ENCODE results near the gene TLX1.

DNA sequence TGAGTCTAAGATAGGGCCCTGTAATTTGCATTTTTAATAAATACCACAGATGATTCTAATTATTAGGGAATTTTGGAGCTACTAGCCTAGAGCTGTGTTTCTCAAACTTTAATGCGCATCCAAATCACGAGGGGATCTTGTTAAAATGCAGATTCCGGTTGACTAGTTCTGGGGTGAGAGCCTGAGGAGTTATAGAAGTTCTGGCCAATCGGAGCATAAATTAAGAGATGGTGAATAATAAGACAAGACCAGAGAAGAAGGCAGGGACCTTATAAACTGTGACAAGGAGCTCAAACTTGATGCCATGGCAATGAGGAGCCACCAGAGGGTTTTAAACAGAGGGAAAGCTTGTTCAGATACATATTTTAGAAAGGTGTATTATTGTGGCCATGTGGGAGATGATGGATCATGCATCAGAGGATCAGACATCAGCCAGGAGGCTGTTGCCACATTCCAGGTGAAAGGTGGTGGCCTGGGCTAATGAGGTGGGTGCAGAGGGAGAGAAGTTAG is 29.7 kb upstream of the TLX1 start:
- TF ChIP-seq, protein P1, sequence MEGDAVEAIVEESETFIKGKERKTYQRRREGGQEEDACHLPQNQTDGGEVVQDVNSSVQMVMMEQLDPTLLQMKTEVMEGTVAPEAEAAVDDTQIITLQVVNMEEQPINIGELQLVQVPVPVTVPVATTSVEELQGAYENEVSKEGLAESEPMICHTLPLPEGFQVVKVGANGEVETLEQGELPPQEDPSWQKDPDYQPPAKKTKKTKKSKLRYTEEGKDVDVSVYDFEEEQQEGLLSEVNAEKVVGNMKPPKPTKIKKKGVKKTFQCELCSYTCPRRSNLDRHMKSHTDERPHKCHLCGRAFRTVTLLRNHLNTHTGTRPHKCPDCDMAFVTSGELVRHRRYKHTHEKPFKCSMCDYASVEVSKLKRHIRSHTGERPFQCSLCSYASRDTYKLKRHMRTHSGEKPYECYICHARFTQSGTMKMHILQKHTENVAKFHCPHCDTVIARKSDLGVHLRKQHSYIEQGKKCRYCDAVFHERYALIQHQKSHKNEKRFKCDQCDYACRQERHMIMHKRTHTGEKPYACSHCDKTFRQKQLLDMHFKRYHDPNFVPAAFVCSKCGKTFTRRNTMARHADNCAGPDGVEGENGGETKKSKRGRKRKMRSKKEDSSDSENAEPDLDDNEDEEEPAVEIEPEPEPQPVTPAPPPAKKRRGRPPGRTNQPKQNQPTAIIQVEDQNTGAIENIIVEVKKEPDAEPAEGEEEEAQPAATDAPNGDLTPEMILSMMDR (IDR thresholded peaks at IDR 0.05; ENCODE audit: insufficient read depth, low read length, poor library complexity, severe bottlenecking): no peak
- no peak for TF ChIP-seq EZH2phosphoT487 (conservative IDR thresholded peaks at IDR 0.05; ENCODE audit: low read length)

Data from SU-DHL-6 (cell line).